NCI-H345 (cell line): ENCODE results near the gene AKT3.

Experiments used
- DNase-seq: peaks from one replicate; lab custom pipeline; 2025; lab: John Stamatoyannopoulos, UW

The AKT3 gene

GRCh38 chr1:243553090-243553489 is 297.0 kb downstream of the AKT3 start:
- DNase-seq, result no peak

GRCh38 chr1:243550276-243550675 is 299.8 kb downstream of the AKT3 start:
- DNase-seq, result no peak

- no peak for DNase-seq
Observed at GRCh38 chr1:243549791-243550190, 300.3 kb downstream of the AKT3 start.

GRCh38 chr1:243549108-243549507 is 300.9 kb downstream of the AKT3 start:
- DNase-seq, result no peak

- DNase-seq, result no peak
Observed at GRCh38 chr1:243548516-243548915, 301.5 kb downstream of the AKT3 start.

- DNase-seq, result no peak
Observed at GRCh38 chr1:243547891-243548290, 302.2 kb downstream of the AKT3 start.

- no peak for DNase-seq
Observed at GRCh38 chr1:243546457-243546856, 303.6 kb downstream of the AKT3 start.

- no peak for DNase-seq
Observed at GRCh38 chr1:243543501-243543900, 306.5 kb downstream of the AKT3 start.

GRCh38 chr1:243542739-243543415 is 307.2 kb downstream of the AKT3 start:
- no peak for DNase-seq

- DNase-seq, result no peak
Observed at GRCh38 chr1:243539636-243540035, 310.4 kb downstream of the AKT3 start.

GRCh38 chr1:243535014-243535413 is 315.0 kb downstream of the AKT3 start:
- no peak for DNase-seq

GRCh38 chr1:243529512-243529911 is 320.5 kb downstream of the AKT3 start:
- DNase-seq, result no peak

- DNase-seq, result no peak
Observed at GRCh38 chr1:243528459-243529121, 321.5 kb downstream of the AKT3 start.

GRCh38 chr1:243526180-243526579 is 323.9 kb downstream of the AKT3 start:
- DNase-seq, result no peak

GRCh38 chr1:243525085-243525487 is 325.0 kb downstream of the AKT3 start:
- DNase-seq, result no peak

GRCh38 chr1:243523766-243524165 is 326.3 kb downstream of the AKT3 start:
- DNase-seq, result no peak

- DNase-seq, result no peak
Observed at GRCh38 chr1:243520831-243521230, 329.2 kb downstream of the AKT3 start.

- no peak for DNase-seq
Observed at GRCh38 chr1:243514927-243515326, 335.1 kb downstream of the AKT3 start.

GRCh38 chr1:243513726-243514491 is 336.1 kb downstream of the AKT3 start:
- no peak for DNase-seq

- DNase-seq, result no peak
Observed at GRCh38 chr1:243510928-243511327, 339.1 kb downstream of the AKT3 start.

GRCh38 chr1:243508943-243509342 is 341.1 kb downstream of the AKT3 start:
- DNase-seq, result no peak

GRCh38 chr1:243508303-243508713 is 341.7 kb downstream of the AKT3 start:
- no peak for DNase-seq

GRCh38 chr1:243507672-243508302 is 342.3 kb downstream of the AKT3 start:
- DNase-seq, result no peak
